Measurements from ENCODE around the gene HMCN1.
"Not testable (repeated sequence)": the region's sequence is repeated elsewhere in the genome, so short reads cannot be mapped to it uniquely, and the experiment has no call there.

Gene HMCN1

DNA sequence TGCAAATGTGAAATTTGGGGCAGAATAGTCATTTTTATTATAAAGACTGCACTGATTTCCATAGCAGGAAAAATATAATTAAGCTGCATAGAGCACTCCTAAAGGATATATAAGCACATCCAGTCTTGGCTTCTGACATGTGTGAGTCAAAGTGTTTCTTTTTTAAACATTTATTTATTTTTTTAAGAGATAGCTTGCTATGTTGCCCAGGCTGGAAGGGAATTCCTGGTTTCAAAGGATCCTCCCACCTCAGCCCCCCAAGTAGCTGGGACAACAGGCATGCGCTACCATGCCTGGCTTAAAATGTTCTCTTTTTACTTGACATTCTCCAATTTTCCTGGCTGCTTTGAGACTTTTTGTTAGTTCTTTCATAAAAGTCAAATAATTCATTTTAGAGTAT, 126.1 kb downstream of the HMCN1 start:
- DNase-seq, result no peak

GRCh38 chr1:185860859-185861258, 126.7 kb downstream of the HMCN1 start:
- DNase-seq, result no peak

DNA sequence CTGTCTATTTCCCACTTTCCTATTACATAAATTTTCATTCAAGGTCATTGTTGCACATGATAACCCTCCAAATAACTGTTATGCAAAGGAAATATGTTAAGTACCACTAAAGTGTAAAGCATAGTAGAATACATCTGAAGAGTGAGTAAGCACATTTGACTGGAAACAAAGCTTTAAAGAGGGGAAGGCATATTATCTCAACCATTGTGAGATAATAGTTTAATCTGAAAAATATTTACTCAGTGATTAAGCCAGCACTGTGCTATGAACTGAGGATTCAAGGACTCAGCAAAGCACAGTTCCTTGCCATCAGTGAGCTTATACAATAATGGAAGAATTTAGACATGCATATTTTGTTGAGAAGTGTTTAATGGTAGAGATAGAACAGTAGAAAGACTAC, 127.4 kb downstream of the HMCN1 start:
- DNase-seq, result no peak

GRCh38 chr1:185862235-185862634, 128.0 kb downstream of the HMCN1 start:
- no peak for DNase-seq

- no peak for DNase-seq
Observed at GRCh38 chr1:185864331-185864730, 130.1 kb downstream of the HMCN1 start.

- DNase-seq, result no peak
Observed at GRCh38 chr1:185864889-185865517, 130.8 kb downstream of the HMCN1 start.

DNA sequence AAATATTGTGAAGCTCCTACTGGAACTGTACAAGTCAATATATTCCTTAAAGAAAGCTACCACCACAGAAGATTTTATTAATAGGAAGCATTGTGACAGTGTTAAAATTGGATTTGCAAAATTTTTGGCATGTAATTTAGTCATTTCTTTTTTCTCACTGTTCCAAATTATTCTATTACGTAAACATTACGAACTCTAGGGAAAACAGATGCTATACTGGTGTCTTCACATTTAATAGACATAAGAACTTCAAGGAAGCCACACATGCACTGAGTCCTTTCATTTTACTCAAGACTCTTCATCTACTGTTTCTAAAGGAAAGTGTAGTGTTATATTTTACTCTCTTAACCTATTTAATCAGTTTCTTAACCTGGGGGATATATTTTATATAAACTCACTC, 135.4 kb downstream of the HMCN1 start:
- DNase-seq, result no peak

- no peak for DNase-seq
Observed at GRCh38 chr1:185871627-185872150, 137.5 kb downstream of the HMCN1 start.

- no peak for DNase-seq
Observed at GRCh38 chr1:185874246-185874645, 140.1 kb downstream of the HMCN1 start.

- DNase-seq, result no peak
Observed at GRCh38 chr1:185880330-185880729, 146.1 kb downstream of the HMCN1 start.

DNA sequence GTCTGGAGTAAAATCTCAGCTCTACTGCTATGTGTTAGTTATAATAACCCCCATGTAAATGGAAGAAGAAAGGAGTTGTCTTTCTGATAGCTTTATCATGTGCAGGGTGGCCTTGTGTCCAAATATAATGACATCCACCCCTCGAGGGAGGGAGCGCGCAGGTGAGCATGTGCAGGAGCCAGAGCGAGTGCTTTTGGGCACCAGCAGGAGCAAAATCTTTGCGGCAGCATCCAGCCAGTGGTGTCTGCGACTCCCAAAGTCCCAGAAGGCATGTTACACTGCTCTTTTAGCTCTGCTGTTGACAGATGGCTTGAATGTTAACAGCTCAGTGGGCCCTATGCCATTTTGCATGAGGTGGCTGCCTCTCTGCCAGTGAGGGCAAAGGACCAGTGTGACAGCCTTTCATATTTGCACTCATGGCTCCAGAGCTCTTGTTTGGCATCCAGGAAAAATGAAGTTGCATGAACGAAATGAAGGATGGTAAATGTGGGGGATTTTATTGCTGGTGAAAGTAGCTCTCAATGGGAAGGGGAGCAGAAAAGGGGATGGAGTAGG, 146.7 kb downstream of the HMCN1 start:
- DNase-seq, result no peak

- no peak for DNase-seq
Observed at GRCh38 chr1:185886046-185886445, 151.9 kb downstream of the HMCN1 start.

GRCh38 chr1:185886671-185887070, 152.5 kb downstream of the HMCN1 start:
- DNase-seq, result no peak

DNA sequence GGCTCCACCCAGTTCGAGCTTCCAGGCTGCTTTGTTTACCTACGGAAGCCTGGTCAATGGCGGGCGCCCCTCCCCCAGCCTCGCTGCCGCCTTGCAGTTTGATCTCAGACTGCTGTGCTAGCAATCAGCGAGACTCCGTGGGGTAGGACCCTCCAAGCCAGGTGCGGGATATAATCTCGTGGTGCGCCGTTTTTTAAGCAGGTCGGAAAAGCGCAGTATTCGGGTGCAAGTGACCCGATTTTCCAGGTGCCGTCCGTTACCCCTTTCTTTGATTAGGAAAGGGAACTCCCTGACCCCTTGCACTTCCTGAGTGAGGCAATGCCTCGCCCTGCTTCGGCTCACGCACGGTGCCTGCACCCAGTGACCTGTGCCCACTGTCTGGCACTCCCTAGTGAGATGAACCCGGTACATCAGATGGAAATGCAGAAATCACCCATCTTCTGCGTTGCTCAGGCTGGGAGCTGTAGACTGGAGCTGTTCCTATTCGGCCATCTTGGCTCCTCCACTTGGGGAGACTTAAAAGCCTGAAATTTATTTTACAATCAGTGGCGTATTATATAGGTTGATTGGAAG, 158.7 kb downstream of the HMCN1 start:
- not testable (repeated sequence) for DNase-seq

DNA sequence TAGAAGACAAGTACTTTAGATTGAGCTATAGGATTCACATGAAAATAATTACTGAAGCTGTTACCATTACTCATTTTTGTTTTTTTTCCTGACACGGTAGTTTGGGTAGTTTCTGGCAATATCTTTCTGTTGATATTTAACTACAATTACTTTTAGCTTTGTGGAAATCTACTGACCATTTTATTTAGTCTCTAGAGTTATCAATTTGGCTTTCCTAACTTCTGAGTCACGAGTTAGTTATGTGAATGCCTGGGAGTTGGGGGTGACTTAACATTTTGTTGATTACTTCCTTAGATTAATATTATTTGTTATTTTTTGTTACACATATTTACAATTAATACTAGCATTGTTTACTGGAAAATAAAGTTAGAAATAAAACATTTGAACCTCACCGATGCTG, 160.6 kb downstream of the HMCN1 start:
- DNase-seq, result no peak

GRCh38 chr1:185895208-185895900, 161.2 kb downstream of the HMCN1 start:
- DNase-seq, result no peak

GRCh38 chr1:185896863-185897262, 162.7 kb downstream of the HMCN1 start:
- DNase-seq, result no peak

- no peak for DNase-seq
Observed at GRCh38 chr1:185906186-185906585, 172.0 kb downstream of the HMCN1 start.

GRCh38 chr1:185907246-185907645, 173.1 kb downstream of the HMCN1 start:
- no peak for DNase-seq

- DNase-seq, result no peak
Observed at GRCh38 chr1:185911978-185912377, 177.8 kb downstream of the HMCN1 start.

- DNase-seq, result no peak
Observed at GRCh38 chr1:185912504-185912903, 178.3 kb downstream of the HMCN1 start.

- DNase-seq, result no peak
Observed at GRCh38 chr1:185914089-185914488, 179.9 kb downstream of the HMCN1 start.

GRCh38 chr1:185916861-185917260, 182.7 kb downstream of the HMCN1 start:
- no peak for DNase-seq

DNA sequence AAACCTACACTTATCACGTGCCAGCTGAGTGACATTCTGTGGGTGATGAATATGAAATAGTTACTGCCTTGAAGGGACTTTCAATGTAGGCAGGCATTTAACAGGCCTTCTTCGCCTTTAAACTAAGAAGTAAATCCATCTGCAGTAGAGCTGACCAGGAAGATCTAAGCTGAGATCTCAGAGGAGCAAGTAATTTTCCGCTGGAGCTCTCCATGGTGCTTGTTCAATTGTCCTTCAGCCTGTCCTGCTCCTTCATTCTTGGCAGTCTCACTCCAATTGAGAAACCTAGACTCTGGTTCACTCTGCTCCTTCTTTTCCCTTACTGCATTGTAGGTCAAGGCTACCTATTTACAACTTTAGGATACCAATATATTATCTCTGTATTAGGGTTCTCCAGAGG, 183.5 kb downstream of the HMCN1 start:
- DNase-seq, result no peak

Data from activated CD4-positive, alpha-beta T cell treated with anti-CD3 and anti-CD28 coated beads, Interleukin-2, amount 50 U/mL, for 1 hour (primary cell).